Esophagus muscularis mucosa (tissue), 4 donors: Measurements from ENCODE around the gene PI3. TPM values are rescaled to one million over a fixed set of nuclear protein-coding genes. Genes with fewer than 3 reads are reported as not detected.
"Not testable (repeated sequence)": the region's sequence is repeated elsewhere in the genome, so short reads cannot be mapped to it uniquely, and the experiment has no call there.

Experiments used
- DNase-seq: peaks from one replicate; pipeline ENCODE4 v3.0.0-alpha.2; 2017; ENCODE audit errors: extremely low spot score
- H3K27ac ChIP-seq, 4 donors: fragments of 200-600 bp; sonication (generic); replicated peaks in 1 of 4; 1 replicate in 3 of 4; 2 replicates in 1 of 4; pipeline ENCODE4 v1.5.1; 2016 to 2019; ENCODE audit warnings: mild to moderate bottlenecking in 1 of 4
- H3K27me3 ChIP-seq, 4 donors: fragments of 200-600 bp; sonication (generic); one replicate each; pipeline versions ENCODE4 v1.5.1 to v1.6.0; 2016 to 2019
- H3K36me3 ChIP-seq, 4 donors: fragments of 200-600 bp; sonication (generic); one replicate each; pipeline ENCODE4 v1.5.1; 2016 to 2019
- H3K4me1 ChIP-seq, 4 donors: fragments of 200-600 bp; sonication (generic); one replicate each; pipeline ENCODE4 v1.5.1; 2016 to 2019
- H3K4me3 ChIP-seq, 4 donors: fragments of 200-600 bp; sonication (generic); 1 replicate in 2 of 4; 2 replicates in 2 of 4; pipeline ENCODE4 v1.5.1; 2016 to 2019; ENCODE audit warnings: mild to moderate bottlenecking in 4 of 4, moderate library complexity in 1 of 4
- H3K9me3 ChIP-seq, 4 donors: fragments of 200-600 bp; sonication (generic); 1 replicate in 3 of 4; 2 replicates in 1 of 4; pipeline ENCODE4 v1.5.1; 2016 to 2019
- CTCF ChIP-seq, 3 experiments: fragments of 200-600 bp in 2 of 3; fragments of 450-650 bp in 1 of 3; sonication (generic) in 2 of 3; IDR thresholded peaks; one replicate each; pipeline ENCODE4 v1.5.1; 2017 to 2019; ENCODE audit warnings: antibody characterized with exemption in 3 of 3, mild to moderate bottlenecking in 2 of 3, moderate library complexity in 1 of 3
- EP300 ChIP-seq: sonication (generic); formaldehyde crosslinking; IDR thresholded peaks from one replicate; pipeline ENCODE4 v1.6.1; 2017; ENCODE audit warnings: antibody characterized with exemption
- POLR2A ChIP-seq: fragments of 450-650 bp; IDR thresholded peaks from one replicate; pipeline ENCODE4 v1.6.1; 2017; ENCODE audit warnings: antibody characterized with exemption, moderate library complexity, mild to moderate bottlenecking, low read depth
- POLR2AphosphoS5 ChIP-seq, 2 donors: sonication (generic); formaldehyde crosslinking; IDR thresholded peaks; one replicate each; pipeline ENCODE4 v1.6.1; 2017; ENCODE audit warnings: antibody characterized with exemption in 2 of 2
- WGBS: methylation state at CpG from one replicate; pipeline ENCODE4 v1.1.5; 2018; 5-methylcytosine and 5-hydroxymethylcytosine counted together
- intact Hi-C: fragments of 100-400 bp; cut with DNase I; formaldehyde crosslinking; loops from one replicate; pipeline ENCODE4 v1.15.1; 2023
- total RNA-seq, 4 donors: library from RNA; depleted of rRNA; stranded (reverse); fragments of >200 nt; gene quantifications; one replicate each; pipeline versions ENCODE4 v1.1.0 to v1.2.1, GENCODE V29; 2016

The PI3 gene
- total RNA-seq, 4 donors from 2014 or later, result 1.0 TPM; not detected in 3

GRCh38 chr20:45154183-45154582 is 20.5 kb upstream of the PI3 start:
- DNase-seq, result no peak
- Histone ChIP-seq H3K27me3 (peaks cover 0 to 10% (median 0%) of the 10 kb centered on the region in 4 donors), H3K27ac (no peak overlapping the region), H3K36me3 (no peaks in the 10 kb centered on the region), H3K4me1 (no peaks in the 10 kb centered on the region), H3K9me3 (peaks cover 0 to 6% (median 2%) of the 10 kb centered on the region in 4 donors), H3K4me3 (no peak overlapping the region)
- TF ChIP-seq EP300 (no peak), POLR2A (no peak), CTCF (IDR thresholded peaks at IDR 0.05) (no peak), POLR2AphosphoS5 (IDR thresholded peaks at IDR 0.05) (no peak)
- WGBS, result 59% methylated on average over 3 of the region's 3 CpGs
- intact Hi-C loops, result no loop called here

- H3K27ac ChIP-seq, H3K4me1 ChIP-seq, DNase-seq, intact Hi-C loops, H3K36me3 ChIP-seq, H3K4me3 ChIP-seq, H3K9me3 ChIP-seq: not testable (repeated sequence)
- peaks cover 0 to 10% (median 0%) of the 10 kb centered on the region in 4 donors for H3K27me3 ChIP-seq
- 93% methylated on average over 1 of the region's 1 CpG for WGBS
Observed at GRCh38 chr20:45154794-45155193, 19.9 kb upstream of the PI3 start.

- Histone ChIP-seq H3K36me3 (no peaks in the 10 kb centered on the region), H3K27ac (no peak overlapping the region), H3K4me1 (no peaks in the 10 kb centered on the region), H3K4me3 (no peak overlapping the region), H3K9me3 (peaks cover 0 to 22% (median 7%) of the 10 kb centered on the region in 4 donors), H3K27me3 (peaks cover 0 to 10% (median 0%) of the 10 kb centered on the region in 4 donors)
- intact Hi-C loops, result no loop called here
- 32% methylated on average over 2 of the region's 2 CpGs for WGBS
- TF ChIP-seq POLR2A (no peak), CTCF (IDR thresholded peaks at IDR 0.05) (no peak), EP300 (no peak)
- DNase-seq, result no peak
Observed at GRCh38 chr20:45156713-45157112, 18.0 kb upstream of the PI3 start.

- H3K27ac ChIP-seq, result no peak overlapping the region
- DNase-seq, result no peak
- H3K4me3 ChIP-seq, result no peak overlapping the region
- H3K9me3 ChIP-seq, result peaks cover 0 to 31% (median 11%) of the 10 kb centered on the region in 4 donors
- no peaks in the 10 kb centered on the region for H3K4me1 ChIP-seq
- WGBS, result 69% methylated on average over 1 of the region's 1 CpG
- H3K36me3 ChIP-seq, result no peaks in the 10 kb centered on the region
- peaks cover 0 to 9% (median 0%) of the 10 kb centered on the region in 4 donors for H3K27me3 ChIP-seq
- intact Hi-C loops, result no loop called here
- TF ChIP-seq POLR2AphosphoS5 (IDR thresholded peaks at IDR 0.05) (no peak), CTCF (IDR thresholded peaks at IDR 0.05) (no peak), POLR2A (no peak), EP300 (no peak)
Observed at GRCh38 chr20:45157962-45158361, 16.7 kb upstream of the PI3 start.

GRCh38 chr20:45163083-45163803 is 11.5 kb upstream of the PI3 start:
- 80% methylated on average over 1 of the region's 1 CpG for WGBS
- intact Hi-C loops, result no loop called here
- TF ChIP-seq CTCF (IDR thresholded peaks at IDR 0.05) (no peak), EP300 (no peak), POLR2A (no peak), POLR2AphosphoS5 (IDR thresholded peaks at IDR 0.05) (no peak)
- H3K36me3 ChIP-seq, result no peaks in the 10 kb centered on the region
- no peak overlapping the region for H3K4me3 ChIP-seq
- H3K27me3 ChIP-seq, result no peaks in the 10 kb centered on the region
- peaks cover 0 to 40% (median 11%) of the 10 kb centered on the region in 4 donors for H3K9me3 ChIP-seq
- no peaks in the 10 kb centered on the region for H3K4me1 ChIP-seq
- no peak for DNase-seq
- no peak overlapping the region for H3K27ac ChIP-seq
